ENCODE measurements around the gene ZC3H10. TPM values are rescaled to one million over a fixed set of nuclear protein-coding genes. Genes with fewer than 3 reads are reported as not detected.

The ZC3H10 gene
- total and polyA plus RNA-seq, 2 of the 13 experiments (the other 11 are each of a cell fraction or from before 2014, with no cell fraction given): 0.70 to 2.3 TPM

DNA sequence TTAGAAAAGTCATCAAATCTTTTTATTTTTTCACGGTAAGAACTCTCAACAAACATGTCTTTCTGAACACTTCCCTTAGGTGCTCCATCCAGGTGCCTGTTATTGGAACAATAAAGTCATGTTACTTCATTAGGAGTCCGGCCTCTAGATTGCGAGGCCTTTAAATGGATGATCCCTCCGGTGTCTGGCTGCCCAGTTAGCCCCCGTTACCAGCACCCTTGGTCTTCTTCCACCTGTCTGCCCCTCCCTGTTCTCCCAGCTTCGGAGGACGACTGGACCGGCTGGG lies 14.3 kb upstream of the ZC3H10 start (continued):
- TF ChIP-seq, protein P1, sequence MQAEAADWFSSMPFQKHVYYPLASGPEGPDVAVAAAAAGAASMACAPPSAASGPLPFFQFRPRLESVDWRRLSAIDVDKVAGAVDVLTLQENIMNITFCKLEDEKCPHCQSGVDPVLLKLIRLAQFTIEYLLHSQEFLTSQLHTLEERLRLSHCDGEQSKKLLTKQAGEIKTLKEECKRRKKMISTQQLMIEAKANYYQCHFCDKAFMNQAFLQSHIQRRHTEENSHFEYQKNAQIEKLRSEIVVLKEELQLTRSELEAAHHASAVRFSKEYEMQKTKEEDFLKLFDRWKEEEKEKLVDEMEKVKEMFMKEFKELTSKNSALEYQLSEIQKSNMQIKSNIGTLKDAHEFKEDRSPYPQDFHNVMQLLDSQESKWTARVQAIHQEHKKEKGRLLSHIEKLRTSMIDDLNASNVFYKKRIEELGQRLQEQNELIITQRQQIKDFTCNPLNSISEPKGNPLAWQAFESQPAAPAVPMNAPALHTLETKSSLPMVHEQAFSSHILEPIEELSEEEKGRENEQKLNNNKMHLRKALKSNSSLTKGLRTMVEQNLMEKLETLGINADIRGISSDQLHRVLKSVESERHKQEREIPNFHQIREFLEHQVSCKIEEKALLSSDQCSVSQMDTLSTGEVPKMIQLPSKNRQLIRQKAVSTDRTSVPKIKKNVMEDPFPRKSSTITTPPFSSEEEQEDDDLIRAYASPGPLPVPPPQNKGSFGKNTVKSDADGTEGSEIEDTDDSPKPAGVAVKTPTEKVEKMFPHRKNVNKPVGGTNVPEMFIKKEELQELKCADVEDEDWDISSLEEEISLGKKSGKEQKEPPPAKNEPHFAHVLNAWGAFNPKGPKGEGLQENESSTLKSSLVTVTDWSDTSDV (CRISPR knock-in tag; IDR thresholded peaks at IDR 0.05): no peak
- TF ChIP-seq SSRP1 (CRISPR knock-in tag; IDR thresholded peaks at IDR 0.05): 0 out of 2 replicates have a peak, but pooled peaks have one; percentile 74
- TF ChIP-seq, protein P2, sequence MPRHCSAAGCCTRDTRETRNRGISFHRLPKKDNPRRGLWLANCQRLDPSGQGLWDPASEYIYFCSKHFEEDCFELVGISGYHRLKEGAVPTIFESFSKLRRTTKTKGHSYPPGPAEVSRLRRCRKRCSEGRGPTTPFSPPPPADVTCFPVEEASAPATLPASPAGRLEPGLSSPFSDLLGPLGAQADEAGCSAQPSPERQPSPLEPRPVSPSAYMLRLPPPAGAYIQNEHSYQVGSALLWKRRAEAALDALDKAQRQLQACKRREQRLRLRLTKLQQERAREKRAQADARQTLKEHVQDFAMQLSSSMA (CRISPR knock-in tag; IDR thresholded peaks at IDR 0.05): no peak
- TF ChIP-seq, protein P3, sequence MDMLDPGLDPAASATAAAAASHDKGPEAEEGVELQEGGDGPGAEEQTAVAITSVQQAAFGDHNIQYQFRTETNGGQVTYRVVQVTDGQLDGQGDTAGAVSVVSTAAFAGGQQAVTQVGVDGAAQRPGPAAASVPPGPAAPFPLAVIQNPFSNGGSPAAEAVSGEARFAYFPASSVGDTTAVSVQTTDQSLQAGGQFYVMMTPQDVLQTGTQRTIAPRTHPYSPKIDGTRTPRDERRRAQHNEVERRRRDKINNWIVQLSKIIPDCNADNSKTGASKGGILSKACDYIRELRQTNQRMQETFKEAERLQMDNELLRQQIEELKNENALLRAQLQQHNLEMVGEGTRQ (IDR thresholded peaks at IDR 0.05; ENCODE audit: low read depth, low read length): no peak
- TF ChIP-seq, protein P3 (CRISPR knock-in tag; IDR thresholded peaks at IDR 0.05; ENCODE audit: borderline replicate concordance): no peak
- no peak for TF ChIP-seq TBL1XR1 (IDR thresholded peaks at IDR 0.05; ENCODE audit: borderline replicate concordance, low read length, partially characterized antibody)
- no peak for TF ChIP-seq PLRG1 (conservative IDR thresholded peaks at IDR 0.05)
- no peak for TF ChIP-seq NR2F2 (IDR thresholded peaks at IDR 0.05; ENCODE audit: borderline replicate concordance, low read depth)
- TF ChIP-seq ZNF230 (CRISPR knock-in tag; IDR thresholded peaks at IDR 0.05): no peak
- TF ChIP-seq GATAD1 (CRISPR knock-in tag; IDR thresholded peaks at IDR 0.05): no peak

Measured in HepG2 (cell line).